HEK293 (cell line): ENCODE results near the gene VWDE.

ENCODE experiments used
- CTCF ChIA-PET: fragments of 350-600 bp; formaldehyde crosslinking; extraction: SDS; loops from one replicate; lab custom pipeline; 2021; ENCODE audit warnings: antibody characterized with exemption; lab: Yijun Ruan, JAX
- POLR2A ChIA-PET: fragments of 300-600 bp; formaldehyde crosslinking; extraction: SDS; loops from one replicate; lab custom pipeline; 2020; ENCODE audit warnings: antibody characterized with exemption, inconsistent platforms; lab: Yijun Ruan, JAX
- H3K27ac ChIP-seq: fragments of 200-500 bp; sonication (Bioruptor generic); 2 replicates; pipeline ENCODE4 v1.5.1; 2014; ENCODE audit warnings: low read depth, low read length, control low read depth, inconsistent platforms; ENCODE audit errors: extremely low read depth
- H3K36me3 ChIP-seq, 2 experiments: fragments of 200-500 bp in 1 of 2; sonication (Bioruptor generic) in 1 of 2; 1 replicate in 1 of 2; 2 replicates in 1 of 2; pipeline ENCODE4 v1.5.1; 2014 to 2017; ENCODE audit warnings: inconsistent platforms in 2 of 2, low read length in 2 of 2; ENCODE audit not compliant: control insufficient read depth in 2 of 2, insufficient read depth in 1 of 2
- H3K4me1 ChIP-seq: fragments of 200-500 bp; sonication (Bioruptor generic); 2 replicates; pipeline ENCODE4 v1.5.1; 2014; ENCODE audit warnings: mild to moderate bottlenecking, low read length, inconsistent platforms; ENCODE audit not compliant: control insufficient read depth, insufficient read depth
- H3K4me3 ChIP-seq: 2 replicates; pipeline ENCODE4 v1.5.1; 2011; ENCODE audit warnings: low read depth, mild to moderate bottlenecking, control low read depth, low read length, moderate library complexity
- H3K9me3 ChIP-seq: fragments of 200-500 bp; sonication (Bioruptor generic); 2 replicates; pipeline ENCODE4 v1.5.1; 2014; ENCODE audit warnings: low read depth, low read length, inconsistent platforms; ENCODE audit not compliant: control insufficient read depth, insufficient read depth
- FEZF1 ChIP-seq: fragments of 450-650 bp; formaldehyde crosslinking; IDR thresholded peaks from 2 replicates; pipeline ENCODE4 v1.5.1; 2016; ENCODE audit warnings: missing biosample characterization, missing genetic modification characterization
- KLF7 ChIP-seq: fragments of 450-650 bp; formaldehyde crosslinking; IDR thresholded peaks from 2 replicates; pipeline ENCODE4 v1.5.1; 2016; ENCODE audit warnings: missing biosample characterization, missing genetic modification characterization, borderline replicate concordance
- KLF9 ChIP-seq: fragments of 450-650 bp; formaldehyde crosslinking; IDR thresholded peaks from 2 replicates; pipeline ENCODE4 v1.5.1; 2016; ENCODE audit warnings: missing biosample characterization, missing genetic modification characterization, low read depth
- OSR2 ChIP-seq: fragments of 450-650 bp; formaldehyde crosslinking; IDR thresholded peaks from 2 replicates; pipeline ENCODE4 v1.5.1; 2016; ENCODE audit warnings: missing biosample characterization, missing genetic modification characterization
- PBX3 ChIP-seq: sonication (generic); formaldehyde crosslinking; IDR thresholded peaks from 2 replicates; pipeline ENCODE4 v1.8.1; 2022; ENCODE audit warnings: mild to moderate bottlenecking, moderate library complexity, missing genetic modification reagents
- SALL2 ChIP-seq: fragments of 450-650 bp; formaldehyde crosslinking; IDR thresholded peaks from 2 replicates; pipeline ENCODE4 v1.5.0; 2017; ENCODE audit warnings: missing biosample characterization, mild to moderate bottlenecking, missing genetic modification characterization, borderline replicate concordance
- TCF7L2 ChIP-seq: IDR thresholded peaks from 2 replicates; pipeline ENCODE4 v1.6.1; 2011; ENCODE audit warnings: low read depth, mild to moderate bottlenecking, inconsistent platforms, low read length, moderate library complexity, borderline replicate concordance
- WT1 ChIP-seq: fragments of 450-650 bp; formaldehyde crosslinking; IDR thresholded peaks from 2 replicates; pipeline ENCODE4 v1.5.1; 2016; ENCODE audit warnings: missing biosample characterization, missing genetic modification characterization
- ZBTB1 ChIP-seq: fragments of 450-650 bp; formaldehyde crosslinking; IDR thresholded peaks from 2 replicates; pipeline ENCODE4 v1.5.1; 2016; ENCODE audit warnings: missing biosample characterization, missing genetic modification characterization
- ZBTB48 ChIP-seq: fragments of 450-650 bp; formaldehyde crosslinking; IDR thresholded peaks from 2 replicates; pipeline ENCODE4 v1.5.1; 2016; ENCODE audit warnings: missing biosample characterization, missing genetic modification characterization
- ZFP3 ChIP-seq: fragments of 450-650 bp; formaldehyde crosslinking; IDR thresholded peaks from 2 replicates; pipeline ENCODE4 v1.5.1; 2016; ENCODE audit warnings: low read depth, missing biosample characterization, missing genetic modification characterization
- ZNF175 ChIP-seq: fragments of 450-650 bp; formaldehyde crosslinking; IDR thresholded peaks from 2 replicates; pipeline ENCODE4 v1.5.1; 2016; ENCODE audit warnings: missing biosample characterization, missing genetic modification characterization
- ZNF24 ChIP-seq: fragments of 450-650 bp; formaldehyde crosslinking; IDR thresholded peaks from 2 replicates; pipeline ENCODE4 v1.5.1; 2016; ENCODE audit warnings: missing biosample characterization, missing genetic modification characterization
- ZNF266 ChIP-seq: fragments of 450-650 bp; formaldehyde crosslinking; IDR thresholded peaks from 2 replicates; pipeline ENCODE4 v1.5.1; 2016; ENCODE audit warnings: missing biosample characterization, missing genetic modification characterization, low read depth
- ZNF280C ChIP-seq: fragments of 450-650 bp; formaldehyde crosslinking; IDR thresholded peaks from 2 replicates; pipeline ENCODE4 v1.5.1; 2016; ENCODE audit warnings: missing biosample characterization, missing genetic modification characterization
- ZNF324 ChIP-seq: fragments of 450-650 bp; formaldehyde crosslinking; IDR thresholded peaks from 2 replicates; pipeline ENCODE4 v1.5.1; 2016; ENCODE audit warnings: missing biosample characterization, missing genetic modification characterization
- ZNF350 ChIP-seq: fragments of 450-650 bp; formaldehyde crosslinking; IDR thresholded peaks from 2 replicates; pipeline ENCODE4 v1.5.0; 2017; ENCODE audit warnings: missing biosample characterization, mild to moderate bottlenecking, missing genetic modification characterization
- ZNF416 ChIP-seq: fragments of 450-650 bp; formaldehyde crosslinking; IDR thresholded peaks from 2 replicates; pipeline ENCODE4 v1.5.1; 2016; ENCODE audit warnings: missing biosample characterization, missing genetic modification characterization
- ZNF423 ChIP-seq: fragments of 450-650 bp; formaldehyde crosslinking; IDR thresholded peaks from 2 replicates; pipeline ENCODE4 v1.5.1; 2016; ENCODE audit warnings: missing biosample characterization, missing genetic modification characterization
- ZNF521 ChIP-seq: fragments of 450-650 bp; formaldehyde crosslinking; IDR thresholded peaks from 2 replicates; pipeline ENCODE4 v1.5.1; 2017; ENCODE audit warnings: missing biosample characterization, mild to moderate bottlenecking, missing genetic modification characterization
- ZNF596 ChIP-seq: fragments of 450-650 bp; IDR thresholded peaks from 2 replicates; pipeline ENCODE4 v1.5.0; 2018; ENCODE audit warnings: missing biosample characterization, mild to moderate bottlenecking, missing genetic modification characterization, moderate library complexity
- ZNF624 ChIP-seq: fragments of 450-650 bp; formaldehyde crosslinking; IDR thresholded peaks from 2 replicates; pipeline ENCODE4 v1.5.1; 2017; ENCODE audit warnings: missing biosample characterization, missing genetic modification characterization
- ZNF677 ChIP-seq: fragments of 450-650 bp; IDR thresholded peaks from 2 replicates; pipeline ENCODE4 v1.5.0; 2018; ENCODE audit warnings: missing biosample characterization, mild to moderate bottlenecking, missing genetic modification characterization, moderate library complexity
- ZNF701 ChIP-seq: fragments of 450-650 bp; formaldehyde crosslinking; IDR thresholded peaks from 2 replicates; pipeline ENCODE4 v1.5.1; 2016; ENCODE audit warnings: missing biosample characterization, missing genetic modification characterization
- ZSCAN23 ChIP-seq: fragments of 450-650 bp; formaldehyde crosslinking; IDR thresholded peaks from 2 replicates; pipeline ENCODE4 v1.5.1; 2016; ENCODE audit warnings: missing biosample characterization, missing genetic modification characterization

VWDE gene

GRCh38 chr7:12410523-12410922 is 6.9 kb upstream of the VWDE start:
- ChIA-PET POLR2A (no interaction called here), CTCF (no interaction called here)
- no peak overlapping the region for H3K4me3 ChIP-seq
- no peaks in the 10 kb centered on the region for H3K36me3 ChIP-seq
- H3K4me1 ChIP-seq = no peaks in the 10 kb centered on the region
- TF ChIP-seq SALL2 (no peak), ZFP3 (no peak), ZNF701 (no peak), ZNF175 (tag by site-specific recombination) (no peak), ZBTB48 (tag by site-specific recombination) (no peak), ZNF266 (no peak), ZNF596 (tag by site-specific recombination) (no peak), KLF9 (tag by site-specific recombination) (no peak), ZNF416 (tag by site-specific recombination) (no peak), ZSCAN23 (tag by site-specific recombination) (no peak), ZNF350 (tag by site-specific recombination) (no peak), ZNF677 (tag by site-specific recombination) (no peak)
- no peaks in the 10 kb centered on the region for H3K9me3 ChIP-seq
- H3K27ac ChIP-seq = no peak overlapping the region

- ChIA-PET POLR2A (no interaction called here), CTCF (interaction anchor here (0.8 to 1.9 kb wide), 4 partner anchors 8 to 86 kb away, joined by 3 to 7 read pairs (median 4); no protein-coding TSS in a partner anchor)
- Histone ChIP-seq H3K4me3 (no peak overlapping the region), H3K36me3 (no peaks in the 10 kb centered on the region), H3K4me1 (no peaks in the 10 kb centered on the region), H3K9me3 (no peaks in the 10 kb centered on the region), H3K27ac (no peak overlapping the region)
- TF ChIP-seq ZNF350 (tag by site-specific recombination) (no peak), PBX3 (CRISPR knock-in tag) (no peak), ZNF624 (tag by site-specific recombination) (no peak), KLF7 (tag by site-specific recombination) (no peak), WT1 (tag by site-specific recombination) (no peak), ZNF521 (tag by site-specific recombination) (no peak), ZNF423 (no peak), ZNF24 (tag by site-specific recombination) (no peak), ZBTB1 (tag by site-specific recombination) (no peak), ZNF324 (tag by site-specific recombination) (no peak), TCF7L2 (no peak), OSR2 (tag by site-specific recombination) (no peak), FEZF1 (tag by site-specific recombination) (no peak), ZNF280C (tag by site-specific recombination) (no peak)
Measured at GRCh38 chr7:12409097-12409711, 5.5 kb upstream of the VWDE start.
